Measurements from ENCODE around the gene PTN.

PTN gene

GRCh38 chr7:137221467-137221866 lies 122.1 kb downstream of the PTN start:
- Histone ChIP-seq H3K4me1 (ENCODE audit: control extremely low read depth in 1 of 4, control insufficient read depth in 4 of 4, insufficient read depth in 4 of 4, low read length in 3 of 4) (no peaks in the 10 kb centered on the region), H3K9me3 (ENCODE audit: control extremely low read depth in 1 of 5, control insufficient read depth in 4 of 5, insufficient read depth in 2 of 5, low read depth in 1 of 5, low read length in 4 of 5) (peaks cover 0 to 2% (median 0%) of the 10 kb centered on the region in 5 experiments), H3K27me3 (replicated peaks in 2 of 5; ENCODE audit: control insufficient read depth in 4 of 5, insufficient read depth in 5 of 5, low read length in 4 of 5) (no peaks in the 10 kb centered on the region), H3K4me3 (ENCODE audit: control insufficient read depth in 1 of 7, extremely low read depth in 1 of 7, insufficient read depth in 4 of 7, low read depth in 2 of 7, low read length in 6 of 7) (no peak overlapping the region), H3K36me3 (ENCODE audit: control insufficient read depth in 4 of 4, insufficient read depth in 4 of 4, low read length in 3 of 4) (no peaks in the 10 kb centered on the region), H3K27ac (ENCODE audit: insufficient read depth in 1 of 2, low read depth in 1 of 2, low read length in 2 of 2, poor library complexity in 1 of 2, severe bottlenecking in 2 of 2) (no peak overlapping the region)
- no peak for DNase-seq
- CTCF ChIA-PET, result no interaction called here
- POLR2A ChIA-PET, result no interaction called here
- 100% methylated on average over 1 of the region's 3 CpGs for WGBS (ENCODE audit: insufficient coverage)

DNA sequence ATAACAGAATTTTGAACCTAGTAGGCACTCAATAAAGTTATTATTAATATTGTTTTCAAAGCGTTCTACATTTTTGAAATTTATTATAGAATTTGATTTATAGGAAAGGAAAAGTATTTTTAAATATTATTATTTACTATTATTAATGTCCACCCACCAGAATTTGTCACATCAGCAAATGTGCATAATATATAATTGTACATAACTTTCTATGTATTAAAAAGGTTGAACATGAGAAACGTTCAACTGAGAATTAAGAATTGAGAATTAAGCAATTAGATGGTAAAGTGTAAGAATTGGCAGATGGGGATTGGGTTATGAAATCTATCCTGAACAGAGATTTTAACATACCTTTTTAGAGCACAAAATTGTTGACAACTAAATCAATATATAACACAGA lies 129.8 kb downstream of the PTN start:
- Histone ChIP-seq H3K4me3 (ENCODE audit: control insufficient read depth in 1 of 7, extremely low read depth in 1 of 7, insufficient read depth in 4 of 7, low read depth in 2 of 7, low read length in 6 of 7) (no peak overlapping the region), H3K9me3 (ENCODE audit: control extremely low read depth in 1 of 5, control insufficient read depth in 4 of 5, insufficient read depth in 2 of 5, low read depth in 1 of 5, low read length in 4 of 5) (peaks cover 0 to 4% (median 0%) of the 10 kb centered on the region in 5 experiments), H3K36me3 (ENCODE audit: control insufficient read depth in 4 of 4, insufficient read depth in 4 of 4, low read length in 3 of 4) (no peaks in the 10 kb centered on the region), H3K27me3 (replicated peaks in 2 of 5; ENCODE audit: control insufficient read depth in 4 of 5, insufficient read depth in 5 of 5, low read length in 4 of 5) (no peaks in the 10 kb centered on the region), H3K27ac (ENCODE audit: insufficient read depth in 1 of 2, low read depth in 1 of 2, low read length in 2 of 2, poor library complexity in 1 of 2, severe bottlenecking in 2 of 2) (no peak overlapping the region), H3K4me1 (ENCODE audit: control extremely low read depth in 1 of 4, control insufficient read depth in 4 of 4, insufficient read depth in 4 of 4, low read length in 3 of 4) (no peaks in the 10 kb centered on the region)
- ChIA-PET CTCF (no interaction called here), POLR2A (no interaction called here)
- DNase-seq, result no peak
- no CpG with 5 or more reads among the region's 2 CpGs for WGBS (ENCODE audit: insufficient coverage)

DNA sequence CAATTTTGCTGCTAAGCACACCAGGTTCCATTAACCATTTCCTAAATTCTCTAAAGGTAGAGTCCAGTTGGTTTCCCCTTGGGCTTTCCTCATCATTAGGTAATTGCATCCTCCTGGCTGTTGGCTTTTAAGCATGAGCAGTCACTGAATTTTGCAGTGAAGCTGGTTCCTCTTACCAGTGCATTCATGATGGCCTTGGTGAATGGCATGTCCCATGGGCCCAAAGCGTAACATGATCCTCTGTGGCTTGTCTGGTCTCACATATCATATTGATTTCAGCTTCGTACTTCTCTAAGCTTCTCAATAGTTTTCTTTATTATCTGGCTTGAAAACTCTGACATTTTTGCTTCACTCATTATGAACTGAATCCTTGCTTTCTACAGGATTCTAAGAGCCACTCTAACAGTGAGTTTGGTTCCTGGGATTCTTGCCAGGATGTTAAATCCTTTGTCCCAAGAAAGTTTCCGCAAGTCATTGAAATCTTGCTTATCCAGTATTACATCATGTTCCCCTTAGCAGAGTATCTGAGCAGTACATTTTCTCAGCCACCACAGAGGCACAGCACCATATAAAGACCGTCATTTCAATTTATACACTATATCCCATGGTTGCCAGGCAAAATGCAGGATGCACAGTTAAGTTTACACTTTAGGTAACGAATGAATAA lies 134.2 kb downstream of the PTN start:
- H3K4me3 ChIP-seq (ENCODE audit: control insufficient read depth in 1 of 7, extremely low read depth in 1 of 7, insufficient read depth in 4 of 7, low read depth in 2 of 7, low read length in 6 of 7), result no peak overlapping the region
- CTCF ChIA-PET, result no interaction called here
- no peaks in the 10 kb centered on the region for H3K4me1 ChIP-seq (ENCODE audit: control extremely low read depth in 1 of 4, control insufficient read depth in 4 of 4, insufficient read depth in 4 of 4, low read length in 3 of 4)
- POLR2A ChIA-PET, result no interaction called here
- no peaks in the 10 kb centered on the region for H3K27me3 ChIP-seq (replicated peaks in 2 of 5; ENCODE audit: control insufficient read depth in 4 of 5, insufficient read depth in 5 of 5, low read length in 4 of 5)
- no peak overlapping the region for H3K27ac ChIP-seq (ENCODE audit: insufficient read depth in 1 of 2, low read depth in 1 of 2, low read length in 2 of 2, poor library complexity in 1 of 2, severe bottlenecking in 2 of 2)
- 100% methylated on average over 3 of the region's 5 CpGs for WGBS (ENCODE audit: insufficient coverage)
- no peaks in the 10 kb centered on the region for H3K36me3 ChIP-seq (ENCODE audit: control insufficient read depth in 4 of 4, insufficient read depth in 4 of 4, low read length in 3 of 4)
- no peak for DNase-seq
- peaks cover 0 to 4% (median 1%) of the 10 kb centered on the region in 5 experiments for H3K9me3 ChIP-seq (ENCODE audit: control extremely low read depth in 1 of 5, control insufficient read depth in 4 of 5, insufficient read depth in 2 of 5, low read depth in 1 of 5, low read length in 4 of 5)

- POLR2A ChIA-PET, result no interaction called here
- no peaks in the 10 kb centered on the region for H3K36me3 ChIP-seq (ENCODE audit: control insufficient read depth in 4 of 4, insufficient read depth in 4 of 4, low read length in 3 of 4)
- H3K27ac ChIP-seq (ENCODE audit: insufficient read depth in 1 of 2, low read depth in 1 of 2, low read length in 2 of 2, poor library complexity in 1 of 2, severe bottlenecking in 2 of 2), result no peak overlapping the region
- H3K4me1 ChIP-seq (ENCODE audit: control extremely low read depth in 1 of 4, control insufficient read depth in 4 of 4, insufficient read depth in 4 of 4, low read length in 3 of 4), result no peaks in the 10 kb centered on the region
- no peak for DNase-seq
- no peak overlapping the region for H3K4me3 ChIP-seq (ENCODE audit: control insufficient read depth in 1 of 7, extremely low read depth in 1 of 7, insufficient read depth in 4 of 7, low read depth in 2 of 7, low read length in 6 of 7)
- peaks cover 0 to 4% (median 1%) of the 10 kb centered on the region in 5 experiments for H3K9me3 ChIP-seq (ENCODE audit: control extremely low read depth in 1 of 5, control insufficient read depth in 4 of 5, insufficient read depth in 2 of 5, low read depth in 1 of 5, low read length in 4 of 5)
- no peaks in the 10 kb centered on the region for H3K27me3 ChIP-seq (replicated peaks in 2 of 5; ENCODE audit: control insufficient read depth in 4 of 5, insufficient read depth in 5 of 5, low read length in 4 of 5)
- CTCF ChIA-PET, result no interaction called here
Measured at GRCh38 chr7:137206770-137207169, 136.8 kb downstream of the PTN start.

GRCh38 chr7:137204246-137204645 lies 139.3 kb downstream of the PTN start:
- DNase-seq, result no peak
- no peaks in the 10 kb centered on the region for H3K4me1 ChIP-seq (ENCODE audit: control extremely low read depth in 1 of 4, control insufficient read depth in 4 of 4, insufficient read depth in 4 of 4, low read length in 3 of 4)
- H3K4me3 ChIP-seq (ENCODE audit: control insufficient read depth in 1 of 7, extremely low read depth in 1 of 7, insufficient read depth in 4 of 7, low read depth in 2 of 7, low read length in 6 of 7), result no peak overlapping the region
- no peak overlapping the region for H3K27ac ChIP-seq (ENCODE audit: insufficient read depth in 1 of 2, low read depth in 1 of 2, low read length in 2 of 2, poor library complexity in 1 of 2, severe bottlenecking in 2 of 2)
- POLR2A ChIA-PET, result no interaction called here
- H3K36me3 ChIP-seq (ENCODE audit: control insufficient read depth in 4 of 4, insufficient read depth in 4 of 4, low read length in 3 of 4), result no peaks in the 10 kb centered on the region
- H3K9me3 ChIP-seq (ENCODE audit: control extremely low read depth in 1 of 5, control insufficient read depth in 4 of 5, insufficient read depth in 2 of 5, low read depth in 1 of 5, low read length in 4 of 5), result peaks cover 0 to 4% (median 1%) of the 10 kb centered on the region in 5 experiments
- no peaks in the 10 kb centered on the region for H3K27me3 ChIP-seq (replicated peaks in 2 of 5; ENCODE audit: control insufficient read depth in 4 of 5, insufficient read depth in 5 of 5, low read length in 4 of 5)
- 100% methylated on average over 1 of the region's 4 CpGs for WGBS (ENCODE audit: insufficient coverage)
- CTCF ChIA-PET, result no interaction called here

DNA sequence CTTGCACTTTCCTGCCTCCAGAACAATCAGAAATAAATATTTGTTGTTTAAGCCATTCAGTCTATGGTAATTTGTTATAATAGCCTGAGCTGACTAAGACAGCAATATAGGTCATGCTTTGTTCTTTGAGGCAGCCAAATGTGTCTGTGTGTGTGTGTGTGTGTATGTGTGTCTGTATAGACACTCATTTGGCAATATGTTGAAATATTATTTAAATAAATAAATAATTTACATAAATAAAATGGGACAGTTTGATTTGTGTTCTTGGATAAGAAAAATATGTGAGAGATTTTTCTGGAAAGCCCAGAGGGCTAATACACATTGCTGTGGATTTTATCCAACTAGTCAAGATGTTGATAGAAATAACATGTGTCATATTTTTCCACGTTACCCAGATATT lies 140.2 kb downstream of the PTN start:
- ChIA-PET POLR2A (no interaction called here), CTCF (no interaction called here)
- DNase-seq, result no peak
- Histone ChIP-seq H3K27ac (ENCODE audit: insufficient read depth in 1 of 2, low read depth in 1 of 2, low read length in 2 of 2, poor library complexity in 1 of 2, severe bottlenecking in 2 of 2) (no peak overlapping the region), H3K27me3 (replicated peaks in 2 of 5; ENCODE audit: control insufficient read depth in 4 of 5, insufficient read depth in 5 of 5, low read length in 4 of 5) (no peaks in the 10 kb centered on the region), H3K36me3 (ENCODE audit: control insufficient read depth in 4 of 4, insufficient read depth in 4 of 4, low read length in 3 of 4) (no peaks in the 10 kb centered on the region), H3K4me1 (ENCODE audit: control extremely low read depth in 1 of 4, control insufficient read depth in 4 of 4, insufficient read depth in 4 of 4, low read length in 3 of 4) (no peaks in the 10 kb centered on the region), H3K4me3 (ENCODE audit: control insufficient read depth in 1 of 7, extremely low read depth in 1 of 7, insufficient read depth in 4 of 7, low read depth in 2 of 7, low read length in 6 of 7) (no peak overlapping the region), H3K9me3 (ENCODE audit: control extremely low read depth in 1 of 5, control insufficient read depth in 4 of 5, insufficient read depth in 2 of 5, low read depth in 1 of 5, low read length in 4 of 5) (peaks cover 0 to 4% (median 0%) of the 10 kb centered on the region in 5 experiments)
- no CpG with 5 or more reads among the region's 1 CpG for whole genome bisulfite sequencing (ENCODE audit: insufficient coverage)

DNA sequence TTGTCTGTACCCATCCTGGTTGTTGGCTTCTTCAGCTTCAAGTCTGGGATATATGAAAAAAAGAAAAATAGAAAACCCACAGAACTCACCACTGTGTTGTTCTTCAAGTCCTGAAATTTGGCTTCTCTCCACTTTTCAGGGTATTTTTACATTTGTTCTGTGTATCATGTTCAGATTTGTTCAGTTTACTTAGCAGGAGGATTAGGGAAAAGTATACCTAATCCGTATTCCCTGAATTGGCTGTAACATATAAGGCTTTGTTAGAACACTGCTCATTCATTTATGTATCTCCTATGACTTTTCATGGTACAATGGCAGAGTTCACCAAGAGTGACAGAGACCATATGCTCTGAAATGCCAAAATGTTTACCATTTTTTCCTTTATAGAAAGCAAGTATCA lies 146.9 kb downstream of the PTN start:
- Histone ChIP-seq H3K27ac (ENCODE audit: insufficient read depth in 1 of 2, low read depth in 1 of 2, low read length in 2 of 2, poor library complexity in 1 of 2, severe bottlenecking in 2 of 2) (no peak overlapping the region), H3K9me3 (ENCODE audit: control extremely low read depth in 1 of 5, control insufficient read depth in 4 of 5, insufficient read depth in 2 of 5, low read depth in 1 of 5, low read length in 4 of 5) (no peaks in the 10 kb centered on the region), H3K36me3 (ENCODE audit: control insufficient read depth in 4 of 4, insufficient read depth in 4 of 4, low read length in 3 of 4) (no peaks in the 10 kb centered on the region), H3K27me3 (replicated peaks in 2 of 5; ENCODE audit: control insufficient read depth in 4 of 5, insufficient read depth in 5 of 5, low read length in 4 of 5) (no peaks in the 10 kb centered on the region), H3K4me3 (ENCODE audit: control insufficient read depth in 1 of 7, extremely low read depth in 1 of 7, insufficient read depth in 4 of 7, low read depth in 2 of 7, low read length in 6 of 7) (no peak overlapping the region), H3K4me1 (ENCODE audit: control extremely low read depth in 1 of 4, control insufficient read depth in 4 of 4, insufficient read depth in 4 of 4, low read length in 3 of 4) (no peaks in the 10 kb centered on the region)
- 100% methylated on average over 1 of the region's 1 CpG for WGBS (ENCODE audit: insufficient coverage)
- DNase-seq, result no peak
- ChIA-PET POLR2A (no interaction called here), CTCF (no interaction called here)
